ENCODE measurements around the gene FHIT.

DNA sequence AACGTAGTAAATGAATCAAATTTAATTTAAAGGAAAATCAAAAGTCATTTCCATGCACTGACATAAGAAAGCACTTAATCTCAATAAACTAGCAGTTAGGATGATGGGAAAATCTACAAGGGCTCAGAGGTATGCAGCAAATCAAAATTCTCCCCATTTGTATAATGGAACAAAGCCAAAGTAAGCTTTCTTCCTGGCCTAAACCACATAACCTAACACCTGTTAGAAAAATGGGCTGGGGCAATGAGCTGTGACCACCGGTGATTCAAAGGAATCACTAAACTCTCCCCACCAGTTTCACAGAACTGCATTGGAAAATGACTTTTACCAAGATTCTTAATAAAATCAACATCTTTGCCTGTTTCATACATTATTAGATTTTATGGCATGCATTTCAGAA, 1024.3 kb downstream of the FHIT start:
- TF ChIP-seq RAD21 (IDR thresholded peaks at IDR 0.05), result no peak
- no peak for TF ChIP-seq TAF1 (conservative IDR thresholded peaks at IDR 0.05)

Data from liver (tissue), 2 donors.